ENCODE measurements around the gene ZNF692.
"Not testable (repeated sequence)": the region's sequence is repeated elsewhere in the genome, so short reads cannot be mapped to it uniquely, and the experiment has no call there.

The ZNF692 gene

DNA sequence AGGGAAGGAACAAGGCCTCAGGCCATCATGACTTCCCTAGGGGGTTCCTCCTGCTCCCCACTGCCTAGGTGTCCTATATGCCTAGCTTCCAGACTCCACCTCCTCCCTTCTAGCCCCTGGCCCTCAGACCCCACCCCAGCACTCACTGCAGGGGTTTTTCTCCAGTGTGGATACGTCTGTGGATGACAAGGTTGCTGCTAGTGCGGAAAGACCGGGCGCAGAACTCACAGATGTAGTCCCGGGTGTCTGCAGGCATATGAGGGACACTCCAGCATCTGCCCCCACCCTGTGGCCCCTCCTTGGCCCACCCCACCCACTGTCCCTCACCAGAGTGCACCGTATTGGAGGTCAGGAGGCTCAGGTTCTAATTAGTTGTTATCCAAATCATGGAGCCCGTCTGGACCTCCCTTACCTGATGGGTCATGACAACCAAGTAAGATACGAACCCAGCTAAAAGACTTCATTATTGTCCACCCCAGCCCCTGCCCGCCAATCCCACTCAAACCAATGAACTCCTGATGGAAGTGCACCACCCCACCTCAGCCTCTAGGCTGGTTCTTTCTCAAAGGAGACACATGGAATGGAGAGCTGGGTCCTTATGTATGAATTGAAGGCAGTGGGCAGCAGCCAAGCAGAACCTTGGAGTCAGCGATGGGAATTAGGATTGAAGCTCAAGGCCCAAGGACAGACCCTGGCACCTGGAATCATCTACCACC, 8.2 kb downstream of the ZNF692 start:
- in situ Hi-C loops (cut with HindIII; ENCODE audit: low sequenced_read_pairs) = no loop called here

DNA sequence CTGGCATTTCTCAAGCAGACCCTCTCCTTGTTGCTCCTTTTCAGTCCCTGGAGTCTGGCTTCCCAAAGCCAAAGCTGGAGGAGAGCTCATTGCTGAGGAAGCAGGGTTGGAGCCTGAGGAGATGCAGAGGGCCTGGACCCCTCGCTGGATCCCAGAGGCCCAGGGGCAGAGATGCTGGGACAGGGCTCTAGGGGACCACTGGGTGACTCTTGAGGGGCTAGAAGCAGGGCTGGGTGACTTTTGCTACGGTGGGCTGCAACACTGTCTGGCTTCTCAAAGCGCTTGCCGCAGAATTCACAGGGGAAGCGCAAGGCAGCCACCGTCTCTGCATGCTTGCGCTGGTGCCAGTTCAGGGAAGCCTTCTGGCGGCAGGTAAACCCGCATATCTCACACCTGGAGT, 8.8 kb downstream of the ZNF692 start:
- in situ Hi-C loops (cut with HindIII; ENCODE audit: low sequenced_read_pairs) = no loop called here

DNA sequence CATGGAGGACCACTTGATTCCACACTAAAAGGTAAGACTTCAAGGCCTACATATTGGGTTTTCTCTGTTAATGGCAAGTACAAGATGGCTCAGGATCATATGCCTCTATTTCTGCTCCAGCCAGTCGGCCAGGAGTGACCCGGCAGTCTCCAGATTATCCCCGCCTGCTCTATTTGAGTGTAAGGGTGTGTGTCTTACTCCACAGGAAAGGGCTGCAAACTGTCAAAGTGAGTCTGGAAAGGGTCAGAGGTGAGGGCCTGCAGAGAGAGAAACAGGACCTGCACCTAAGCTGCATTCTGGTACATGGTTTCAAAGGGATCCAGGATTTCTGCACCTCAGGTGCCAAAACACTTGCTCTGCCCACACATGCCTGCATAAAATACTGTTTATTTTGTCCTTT, 9.2 kb downstream of the ZNF692 start:
- in situ Hi-C loops (cut with HindIII; ENCODE audit: low sequenced_read_pairs) = no loop called here

DNA sequence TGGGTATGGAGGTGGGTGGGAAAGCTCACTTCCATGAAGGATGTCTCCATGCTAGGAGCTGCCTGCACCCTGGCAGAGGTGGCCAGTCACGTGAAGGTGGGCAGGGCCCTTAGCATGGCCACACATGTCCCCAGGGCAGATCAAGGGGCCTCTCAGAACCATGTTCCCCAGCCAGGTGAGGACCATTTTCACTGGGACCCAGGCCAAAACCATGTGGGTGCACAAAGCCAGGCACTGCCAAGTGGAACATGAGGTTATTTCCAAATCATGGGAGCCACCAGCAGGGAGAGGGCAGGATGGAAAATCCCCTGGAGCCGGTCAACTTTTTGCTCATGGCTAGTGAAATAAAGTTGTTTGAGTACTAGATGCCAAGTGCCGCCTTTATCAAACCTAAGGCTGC, 9.7 kb downstream of the ZNF692 start:
- in situ Hi-C loops (cut with HindIII; ENCODE audit: low sequenced_read_pairs) = no loop called here

DNA sequence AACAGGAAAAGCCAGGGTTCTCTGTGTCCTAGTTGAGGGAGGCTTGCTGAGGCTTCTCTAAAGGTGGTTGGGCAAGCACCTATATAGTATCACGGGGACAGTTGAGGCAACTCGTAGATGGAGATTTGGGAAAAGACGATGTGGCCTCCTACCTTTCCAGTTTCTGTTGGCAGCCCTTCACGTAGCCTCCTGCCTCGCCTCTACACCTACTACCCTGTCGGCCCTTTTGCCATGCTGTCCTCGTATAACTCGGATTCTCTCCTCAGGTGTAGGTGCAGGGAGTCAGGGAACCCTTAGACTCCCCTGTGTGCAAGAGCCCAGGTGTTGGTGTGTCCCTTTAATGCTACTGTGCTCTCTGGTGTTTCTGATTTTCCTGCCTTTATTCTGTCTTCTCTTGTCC, 10.3 kb downstream of the ZNF692 start:
- in situ Hi-C loops (cut with HindIII; ENCODE audit: low sequenced_read_pairs) = no loop called here

DNA sequence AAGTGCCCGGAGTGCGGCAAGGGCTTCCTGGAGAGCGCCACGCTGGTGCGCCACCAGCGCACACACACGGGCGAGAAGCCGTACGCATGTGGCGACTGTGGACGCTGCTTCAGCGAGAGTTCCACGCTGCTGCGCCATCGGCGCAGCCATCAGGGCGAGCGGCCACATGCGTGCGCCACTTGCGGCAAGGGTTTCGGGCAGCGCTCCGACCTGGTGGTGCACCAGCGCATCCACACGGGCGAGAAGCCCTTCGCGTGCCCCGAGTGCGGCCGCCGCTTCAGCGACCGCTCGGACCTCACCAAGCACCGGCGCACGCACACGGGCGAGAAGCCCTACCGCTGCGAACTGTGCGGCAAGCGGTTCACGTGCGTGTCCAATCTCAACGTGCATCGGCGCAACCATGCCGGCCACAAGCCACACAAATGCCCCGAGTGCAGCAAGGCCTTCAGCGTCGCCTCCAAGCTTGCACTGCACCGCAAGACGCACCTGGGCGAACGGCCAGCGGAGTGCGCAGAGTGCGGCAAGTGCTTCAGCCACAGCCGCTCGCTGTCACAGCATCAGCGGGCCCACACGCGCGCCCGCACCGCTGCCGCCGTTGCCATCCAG, 10.8 kb downstream of the ZNF692 start:
- in situ Hi-C loops (cut with HindIII; ENCODE audit: low sequenced_read_pairs) = no loop called here

DNA sequence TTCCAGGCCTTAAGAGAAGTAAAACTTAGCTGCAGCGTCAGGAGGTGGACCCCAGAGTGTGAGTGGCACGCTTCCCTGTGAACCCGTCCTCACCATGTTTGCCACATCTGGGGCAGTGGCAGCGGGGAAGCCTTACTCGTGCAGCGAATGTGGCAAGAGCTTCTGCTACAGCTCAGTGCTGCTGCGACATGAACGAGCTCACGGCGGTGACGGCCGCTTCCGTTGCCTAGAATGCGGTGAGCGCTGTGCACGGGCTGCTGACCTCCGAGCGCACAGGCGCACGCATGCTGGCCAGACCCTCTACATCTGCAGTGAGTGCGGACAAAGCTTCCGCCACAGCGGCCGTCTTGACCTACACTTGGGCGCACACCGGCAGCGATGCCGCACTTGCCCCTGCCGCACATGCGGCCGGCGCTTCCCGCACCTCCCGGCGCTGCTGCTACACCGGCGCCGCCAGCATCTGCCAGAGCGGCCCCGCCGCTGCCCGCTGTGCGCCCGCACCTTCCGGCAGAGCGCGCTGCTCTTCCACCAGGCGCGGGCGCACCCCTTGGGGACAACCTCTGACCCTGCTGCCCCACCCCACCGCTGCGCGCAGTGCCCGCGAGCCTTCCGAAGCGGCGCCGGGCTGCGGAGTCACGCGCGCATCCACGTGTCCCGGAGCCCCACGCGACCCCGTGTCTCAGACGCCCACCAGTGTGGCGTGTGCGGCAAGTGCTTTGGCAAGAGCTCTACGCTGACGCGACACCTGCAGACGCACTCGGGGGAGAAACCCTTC, 11.5 kb downstream of the ZNF692 start:
- in situ Hi-C loops (cut with HindIII; ENCODE audit: low sequenced_read_pairs) = no loop called here

DNA sequence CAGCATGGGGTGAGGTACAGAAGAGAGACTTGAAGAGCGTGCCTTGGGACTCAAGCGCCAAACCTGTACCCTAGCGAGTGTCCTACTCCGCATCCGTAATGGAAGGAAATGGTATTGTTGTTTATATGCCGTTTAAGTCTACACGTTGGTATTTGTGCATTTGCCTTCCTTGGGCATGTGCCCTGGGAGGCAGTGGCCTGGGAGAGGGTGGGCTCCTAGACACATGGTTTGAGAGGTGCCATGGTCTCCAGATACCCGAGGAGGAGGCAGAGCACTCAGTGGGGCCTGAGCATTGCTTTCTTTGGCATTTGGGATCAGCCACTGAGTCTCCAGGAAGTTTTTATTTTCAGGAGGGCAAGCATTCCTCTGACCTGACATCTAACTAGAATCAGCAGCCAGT, 14.4 kb downstream of the ZNF692 start:
- in situ Hi-C loops (cut with HindIII; ENCODE audit: low sequenced_read_pairs) = no loop called here

DNA sequence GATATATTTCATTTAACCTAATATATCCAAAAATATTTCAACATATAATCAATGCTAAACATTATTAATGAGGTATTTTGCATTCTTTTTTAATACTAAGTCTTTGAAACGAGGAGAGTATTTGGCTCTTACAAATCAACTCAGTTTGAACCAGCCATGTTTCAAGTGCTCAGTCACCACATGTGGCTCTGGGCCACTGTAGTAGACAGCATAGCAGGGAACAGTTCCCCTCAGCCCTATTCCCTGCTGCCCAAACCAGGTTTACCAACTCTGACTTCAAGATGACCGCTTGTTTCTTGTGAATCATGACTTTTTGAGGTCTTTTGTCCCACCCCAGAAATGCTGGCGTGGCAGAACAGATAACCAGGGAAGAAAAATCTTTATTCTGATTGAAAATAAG, 15.2 kb downstream of the ZNF692 start:
- in situ Hi-C loops (cut with HindIII; ENCODE audit: low sequenced_read_pairs) = no loop called here

DNA sequence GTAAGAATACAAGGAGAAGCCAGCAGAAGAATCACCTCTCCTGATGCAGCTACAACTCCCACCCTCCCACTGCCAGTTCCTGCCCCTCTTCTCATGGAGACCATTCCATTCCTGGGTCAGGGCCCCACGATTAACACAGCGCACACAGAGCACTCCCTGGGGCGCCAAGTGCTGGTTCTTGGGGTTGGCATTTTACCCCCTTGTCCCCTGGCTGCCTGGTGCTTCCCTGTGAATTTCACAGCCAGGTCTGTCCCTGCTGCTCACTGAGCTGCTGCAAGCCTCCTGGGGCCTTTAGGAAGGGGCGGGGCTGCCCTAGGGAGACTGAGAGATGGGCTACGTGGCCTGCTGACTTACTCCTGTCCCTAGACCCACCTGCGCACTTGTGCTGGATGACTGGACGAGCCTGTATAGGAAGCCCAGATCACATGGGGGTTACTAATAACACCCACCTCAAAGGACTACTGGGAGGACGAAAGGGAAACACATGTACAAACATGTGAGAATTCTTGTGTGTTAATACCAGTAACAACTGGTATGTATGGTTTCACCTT, 16.0 kb downstream of the ZNF692 start:
- in situ Hi-C loops (cut with HindIII; ENCODE audit: low sequenced_read_pairs) = no loop called here

DNA sequence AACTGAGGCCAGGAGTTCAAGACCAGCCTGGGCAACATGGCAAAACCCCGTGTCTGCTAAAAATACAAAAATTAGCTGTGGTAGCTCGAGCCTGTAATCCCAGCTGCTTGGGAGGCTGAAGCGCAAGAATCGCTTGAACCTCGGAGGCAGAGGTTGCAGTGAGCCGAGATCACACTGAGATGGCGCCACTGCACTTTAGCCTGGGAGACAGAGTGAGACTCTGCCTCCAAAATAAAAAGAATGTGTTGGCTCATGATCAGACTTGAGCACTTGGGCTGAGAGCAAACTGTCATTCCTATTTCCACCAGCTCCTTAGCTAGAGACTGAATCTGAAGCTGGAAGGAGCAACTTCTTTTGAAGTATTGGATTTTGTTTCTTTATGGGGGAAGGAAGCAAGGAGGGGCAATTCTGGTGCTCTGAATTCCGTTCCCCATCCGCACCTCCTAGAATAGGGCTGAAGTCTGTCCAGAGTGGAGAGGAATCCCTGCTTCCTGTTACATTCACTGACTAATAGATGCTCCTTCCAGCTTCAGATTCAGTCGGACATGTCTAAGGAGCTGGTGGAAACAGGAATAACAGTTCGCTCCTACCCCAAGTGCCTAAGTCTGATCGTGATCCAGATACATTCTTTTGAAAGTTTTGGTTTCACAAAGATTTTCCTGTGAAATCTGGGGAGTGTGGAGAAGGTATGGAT, 17.0 kb downstream of the ZNF692 start:
- in situ Hi-C loops (cut with HindIII; ENCODE audit: low sequenced_read_pairs) = no loop called here

DNA sequence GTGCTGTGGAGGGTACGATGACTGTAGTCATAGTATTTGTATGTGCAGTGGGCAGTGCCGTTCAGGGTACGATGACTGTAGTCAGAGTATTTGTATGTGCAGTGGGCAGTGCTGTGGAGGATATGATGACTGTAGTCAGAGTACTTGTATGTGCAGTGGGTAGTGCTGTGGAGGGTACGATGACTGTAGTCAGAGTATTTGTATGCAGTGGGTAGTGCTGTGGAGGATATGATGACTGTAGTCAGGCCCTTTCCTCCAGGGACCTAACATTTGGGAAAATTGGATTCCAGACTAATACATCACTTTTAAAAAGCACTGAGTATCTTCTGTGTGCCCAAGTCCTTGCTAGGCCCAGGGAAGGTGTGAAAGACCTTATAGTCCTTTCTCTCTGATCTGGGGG, 17.9 kb downstream of the ZNF692 start:
- in situ Hi-C loops (cut with HindIII; ENCODE audit: low sequenced_read_pairs) = no loop called here

DNA sequence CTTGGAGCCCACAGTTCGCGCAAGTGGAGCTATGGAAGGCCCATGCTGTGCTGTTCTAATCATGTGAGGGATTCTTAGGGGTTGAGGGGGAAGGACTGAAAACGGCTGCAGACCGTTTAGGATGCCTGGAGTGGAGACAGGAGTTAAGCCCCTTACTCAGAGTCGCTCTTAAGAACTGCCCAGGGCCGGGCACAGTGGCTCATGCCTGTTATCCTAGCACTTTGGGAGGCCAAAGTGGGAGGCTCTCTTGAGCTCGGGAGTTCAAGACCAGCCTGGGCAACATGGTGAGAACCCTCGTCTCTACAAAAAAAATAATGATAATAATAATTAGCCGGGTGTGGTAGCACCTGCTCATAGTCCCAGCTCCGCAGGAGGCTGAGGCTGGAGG, 19.7 kb downstream of the ZNF692 start:
- in situ Hi-C loops (cut with HindIII; ENCODE audit: low sequenced_read_pairs) = no loop called here

DNA sequence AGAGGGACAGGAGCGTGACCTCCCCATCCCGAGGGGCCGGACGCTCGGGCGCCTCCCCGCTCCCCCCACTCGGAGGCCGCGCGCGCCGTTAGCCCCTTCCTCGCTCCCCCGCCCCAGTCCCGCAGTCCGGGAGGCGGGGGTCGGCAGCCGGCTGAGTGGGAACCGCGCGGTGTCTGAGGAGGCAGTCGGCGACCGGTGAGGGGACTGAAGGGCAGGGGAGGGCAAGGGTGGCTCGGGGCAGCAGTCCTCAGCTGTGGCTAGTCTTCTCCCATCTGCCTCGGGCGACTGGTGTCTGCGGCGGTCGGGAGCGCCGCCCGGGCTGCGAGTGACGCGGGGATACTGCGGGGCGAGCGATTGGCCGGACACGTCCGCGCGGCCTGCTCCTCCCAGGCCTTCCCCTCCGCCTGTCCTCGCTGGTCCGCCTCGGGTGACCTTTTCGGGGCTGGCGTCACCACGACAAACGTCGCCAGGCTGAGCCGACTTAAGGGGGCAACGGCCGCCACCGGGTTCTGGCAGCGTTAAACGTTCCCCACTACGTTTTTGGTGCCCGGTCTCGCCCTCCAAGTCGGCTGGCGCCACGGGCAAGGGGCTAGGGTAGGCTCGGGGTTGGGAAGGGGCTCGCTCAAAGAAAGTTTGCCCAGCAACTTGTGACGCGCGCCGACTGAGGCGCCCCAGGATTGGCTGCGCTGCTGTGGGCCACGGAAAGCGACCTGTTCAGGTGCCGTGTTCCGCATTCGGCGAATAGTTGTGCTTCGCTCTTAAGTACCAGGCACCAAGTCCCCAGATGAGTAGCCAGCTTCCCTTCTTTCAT, 20.3 kb downstream of the ZNF692 start:
- in situ Hi-C loops (cut with HindIII; ENCODE audit: low sequenced_read_pairs) = no loop called here

DNA sequence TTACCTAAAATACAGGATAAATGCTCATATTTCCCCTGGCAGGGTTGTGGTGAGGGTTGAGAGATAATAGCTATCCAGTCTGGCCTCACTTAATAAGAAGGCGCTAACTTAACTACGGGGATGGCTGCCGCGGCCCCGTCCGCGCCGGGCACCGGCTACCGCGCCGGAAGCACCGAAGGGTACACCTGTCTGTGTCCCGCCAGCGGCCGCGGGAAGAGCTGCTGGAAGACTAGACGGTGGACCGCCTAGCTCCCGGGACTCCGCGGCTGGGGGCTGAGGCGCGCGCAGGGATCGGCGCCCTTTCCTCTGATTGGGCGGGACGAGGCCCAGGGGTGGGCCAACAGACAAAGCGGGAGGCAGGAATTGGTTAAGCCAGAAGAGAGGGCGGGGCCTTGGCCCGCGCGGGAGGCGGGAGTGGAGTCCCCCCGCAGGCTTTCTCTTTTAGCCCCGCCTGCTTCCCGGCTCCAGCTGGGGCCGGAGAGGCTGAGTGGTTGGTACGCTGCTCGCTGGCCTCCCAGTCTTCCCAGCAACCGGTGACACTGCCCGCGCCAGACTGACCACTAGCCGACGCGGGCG, 21.0 kb downstream of the ZNF692 start, which contains the start of gene ZNF672:
Gene ZNF672, plus strand, starts transcription at position 444 of the 576 bp plus-strand sequence. CDS start 9,051 bp downstream, outside the sequence.
- in situ Hi-C loops (cut with HindIII; ENCODE audit: low sequenced_read_pairs) = no loop called here

DNA sequence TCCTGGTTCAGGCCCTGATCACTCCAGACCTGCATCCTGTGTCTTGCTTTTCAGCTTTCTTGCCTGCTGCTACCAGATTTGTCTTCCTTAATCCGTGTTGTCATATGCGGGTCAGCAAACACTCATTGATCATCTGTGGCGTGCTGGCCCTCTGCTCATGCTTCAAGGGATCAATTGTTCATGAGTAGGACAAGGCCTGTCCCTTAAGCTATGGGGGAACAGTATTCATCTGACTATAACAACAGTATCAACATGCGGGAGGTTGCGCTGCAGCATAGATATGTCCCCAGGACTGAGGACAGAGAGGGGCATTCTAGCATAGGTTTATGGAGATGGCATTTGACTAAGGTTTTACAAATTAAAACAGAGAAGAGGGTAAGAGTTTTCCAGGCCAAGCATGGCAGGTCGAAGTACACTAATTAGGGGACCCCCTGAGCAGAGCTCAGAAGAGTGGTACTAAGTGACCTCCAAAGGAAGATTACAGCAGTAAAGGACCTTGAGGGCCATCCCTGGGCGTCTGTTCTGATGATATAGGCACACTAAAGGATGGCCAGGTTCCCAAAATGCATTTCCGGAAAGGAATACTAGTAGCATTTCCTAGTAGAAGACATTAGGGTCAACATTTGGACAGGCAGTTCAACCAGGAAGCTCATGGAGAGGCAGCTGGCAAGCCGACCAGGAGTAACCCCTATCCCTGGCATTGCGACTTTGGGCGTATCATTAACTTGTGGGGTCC, 21.7 kb downstream of the ZNF692 start:
- in situ Hi-C loops (cut with HindIII; ENCODE audit: low sequenced_read_pairs) = no loop called here

DNA sequence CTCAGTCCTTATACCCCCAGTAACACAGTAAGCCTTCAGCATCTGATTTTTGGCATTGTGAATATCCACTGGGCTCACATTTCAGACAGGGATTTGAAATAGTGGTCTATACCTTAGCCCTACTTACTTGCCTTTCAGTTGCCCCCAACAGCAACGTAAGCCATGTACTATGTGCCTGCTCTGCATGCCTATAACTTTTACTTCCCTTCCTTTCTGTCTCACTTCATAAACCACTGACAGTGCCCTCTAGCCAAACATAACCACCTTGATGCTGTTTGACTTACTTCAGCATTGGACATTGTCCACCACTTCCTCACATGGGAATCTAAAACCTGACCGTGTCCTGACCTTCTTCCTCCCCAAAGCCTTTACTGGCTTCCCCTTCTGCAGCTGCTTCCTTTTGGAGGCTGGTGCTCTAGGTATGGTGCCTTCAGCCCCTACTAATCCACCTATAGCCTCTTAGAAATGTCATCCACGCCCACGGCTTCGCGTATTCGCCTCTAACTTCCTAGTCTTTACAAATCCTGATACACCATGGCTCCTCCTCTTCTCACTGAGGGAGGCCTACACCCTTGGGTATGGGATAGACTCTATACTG, 24.4 kb downstream of the ZNF692 start:
- in situ Hi-C loops (cut with HindIII; ENCODE audit: low sequenced_read_pairs) = no loop called here

DNA sequence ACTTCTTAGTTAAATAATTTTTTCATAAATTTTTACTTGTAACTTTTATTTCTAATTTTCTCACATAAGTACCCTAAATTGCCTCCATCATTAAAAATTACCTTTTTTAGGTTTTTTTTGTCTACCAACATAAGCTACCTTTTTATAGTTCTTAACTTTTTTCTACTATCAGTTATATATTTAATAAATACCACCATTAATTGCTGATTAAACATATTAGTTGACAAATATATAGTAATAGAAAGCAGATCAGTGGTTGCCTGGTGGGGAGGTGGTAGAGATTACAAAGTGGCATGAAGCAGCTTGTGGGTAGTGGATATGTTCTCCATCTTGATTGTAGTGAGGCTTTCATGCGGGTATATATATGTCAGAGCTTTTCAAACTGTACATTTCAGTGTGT, 27.0 kb downstream of the ZNF692 start:
- in situ Hi-C loops (cut with HindIII; ENCODE audit: low sequenced_read_pairs) = no loop called here

DNA sequence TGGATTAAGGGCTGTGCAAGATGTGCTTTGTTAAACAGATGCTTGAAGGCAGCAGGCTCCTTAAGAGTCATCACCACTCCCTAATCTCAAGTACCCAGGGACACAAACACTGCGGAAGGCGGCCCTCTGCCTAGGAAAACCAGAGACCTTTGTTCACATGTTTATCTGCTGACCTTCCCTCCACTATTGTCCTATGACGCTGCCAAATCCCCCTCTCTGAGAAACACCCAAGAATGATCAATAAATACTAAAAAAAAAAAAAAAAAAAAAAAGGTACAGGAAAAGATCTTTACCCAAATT, 28.2 kb downstream of the ZNF692 start:
- in situ Hi-C loops (cut with HindIII; ENCODE audit: low sequenced_read_pairs) = not testable (repeated sequence)

All from DLD1 (cell line).